NB4 (cell line): ENCODE data around the gene HIGD1C.
"Not testable (repeated sequence)": the region's sequence is repeated elsewhere in the genome, so short reads cannot be mapped to it uniquely, and the experiment has no call there.

Experiments used
- DNase-seq: peaks from one replicate; pipeline ENCODE4 v3.0.0; 2010; ENCODE audit warnings: low read depth
- H3K4me3 ChIP-seq: one replicate; pipeline ENCODE4 v1.5.1; 2011; ENCODE audit warnings: mild to moderate bottlenecking, low read depth, low read length, moderate library complexity
- CTCF ChIP-seq: IDR thresholded peaks from one replicate; pipeline ENCODE4 v1.5.1; 2012; ENCODE audit warnings: low read depth, low read length
- MAX ChIP-seq: IDR thresholded peaks from 2 replicates; pipeline ENCODE4 v1.6.1; 2011; ENCODE audit warnings: low read depth, low read length
- MYC ChIP-seq: IDR thresholded peaks from 2 replicates; pipeline ENCODE4 v1.6.1; 2011; ENCODE audit warnings: low read depth, low read length
- POLR2A ChIP-seq: IDR thresholded peaks from 2 replicates; pipeline ENCODE4 v1.6.1; 2011; ENCODE audit warnings: mild to moderate bottlenecking; ENCODE audit not compliant: insufficient read length; ENCODE audit errors: extremely low read depth

Gene HIGD1C

GRCh38 chr12:51012570-51013236 lies 60.4 kb downstream of the HIGD1C start:
- no peak for TF ChIP-seq MAX
- TF ChIP-seq POLR2A = no peak
- no peak for TF ChIP-seq MYC
- H3K4me3 ChIP-seq = no peak overlapping the region
- DNase-seq = no peak

GRCh38 chr12:51013441-51013840 lies 61.1 kb downstream of the HIGD1C start:
- DNase-seq = no peak
- TF ChIP-seq MAX (no peak), MYC (no peak), CTCF (no peak), POLR2A (no peak)
- H3K4me3 ChIP-seq = no peak overlapping the region

GRCh38 chr12:51014467-51014866 lies 62.1 kb downstream of the HIGD1C start:
- DNase-seq = not testable (repeated sequence)

GRCh38 chr12:51017452-51017851 lies 65.1 kb downstream of the HIGD1C start:
- TF ChIP-seq MYC = no peak
- no peak for TF ChIP-seq MAX
- TF ChIP-seq CTCF = no peak
- no peak for TF ChIP-seq POLR2A
- H3K4me3 ChIP-seq = no peak overlapping the region
- no peak for DNase-seq

More at GRCh38 chr12:51014467-51014866, 62.1 kb downstream of the HIGD1C start:
- H3K4me3 ChIP-seq = not testable (repeated sequence)

- no peak for DNase-seq
These were observed 66.6 kb downstream of the HIGD1C start for GRCh38 chr12:51018956-51019355.

GRCh38 chr12:51019927-51020326 lies 67.6 kb downstream of the HIGD1C start:
- no peak for TF ChIP-seq MAX
- no peak for TF ChIP-seq CTCF
- TF ChIP-seq MYC = no peak
- no peak for TF ChIP-seq POLR2A
- no peak for DNase-seq
- H3K4me3 ChIP-seq = no peak overlapping the region

More at GRCh38 chr12:51018956-51019355, 66.6 kb downstream of the HIGD1C start:
- TF ChIP-seq POLR2A (no peak), CTCF (no peak), MAX (no peak), MYC (no peak)
- no peak overlapping the region for H3K4me3 ChIP-seq
